A673 (cell line): Measurements from ENCODE around the gene PRG3. TPM values are rescaled to one million over a fixed set of nuclear protein-coding genes. Genes with fewer than 3 reads are reported as not detected.

Experiments used
- BruUV-seq: library from RNA; stranded (reverse); fragments of 400-500 nt; replicated peaks from 2 replicates; lab custom pipeline; 2021; lab: Mats Ljungman, UMichigan
- CTCF ChIA-PET: fragments of 300-600 bp; sonication (Branson Sonifier 250); formaldehyde crosslinking; loops from one replicate; lab custom pipeline; 2022; ENCODE audit warnings: antibody characterized with exemption; lab: Charles Lee
- POLR2A ChIA-PET: fragments of 300-600 bp; sonication (Branson Sonifier 250); formaldehyde crosslinking; loops from one replicate; lab custom pipeline; 2022; ENCODE audit warnings: antibody characterized with exemption; ENCODE audit not compliant: low non-redundant PET; lab: Charles Lee
- DNase-seq: peaks from one replicate; pipeline ENCODE4 v3.0.0-alpha.2; 2015; ENCODE audit warnings: low spot score
- H3K27ac ChIP-seq: fragments of 200-600 bp; sonication (generic); 2 replicates; pipeline ENCODE4 v1.5.1; 2016; ENCODE audit warnings: mixed run types, low read depth, mild to moderate bottlenecking, mixed read lengths, antibody characterized with exemption, low read length; ENCODE audit not compliant: poor library complexity, severe bottlenecking
- H3K27me3 ChIP-seq: fragments of 200-600 bp; sonication (generic); replicated peaks from 2 replicates; pipeline ENCODE4 v1.6.1; 2017; ENCODE audit warnings: mixed run types, low read depth, mild to moderate bottlenecking, mixed read lengths, antibody characterized with exemption, low read length; ENCODE audit not compliant: insufficient read depth, poor library complexity
- H3K36me3 ChIP-seq: fragments of 200-600 bp; sonication (generic); 2 replicates; pipeline ENCODE4 v1.6.1; 2016; ENCODE audit warnings: mixed run types, mild to moderate bottlenecking, mixed read lengths, antibody characterized with exemption, low read length; ENCODE audit not compliant: insufficient read depth, poor library complexity, severe bottlenecking
- H3K4me1 ChIP-seq: fragments of 200-600 bp; sonication (generic); 2 replicates; pipeline ENCODE4 v1.6.1; 2017; ENCODE audit warnings: mixed run types, mild to moderate bottlenecking, mixed read lengths, antibody characterized with exemption, low read length; ENCODE audit not compliant: insufficient read depth, poor library complexity, severe bottlenecking
- H3K4me3 ChIP-seq: fragments of 200-600 bp; sonication (generic); 2 replicates; pipeline ENCODE4 v1.5.1; 2016; ENCODE audit warnings: low read depth, mixed run types, mild to moderate bottlenecking, mixed read lengths, low read length; ENCODE audit not compliant: poor library complexity, severe bottlenecking
- H3K9me3 ChIP-seq: fragments of 200-600 bp; sonication (generic); 2 replicates; pipeline ENCODE4 v1.6.1; 2016; ENCODE audit warnings: mixed run types, low read depth, mild to moderate bottlenecking, mixed read lengths, antibody characterized with exemption, low read length; ENCODE audit not compliant: poor library complexity, severe bottlenecking
- CTCF ChIP-seq: fragments of 300-800, 200-600 bp; sonication (generic); conservative IDR thresholded peaks from 2 replicates; pipeline ENCODE4 v1.5.1; 2017; ENCODE audit warnings: low read depth, mild to moderate bottlenecking, antibody characterized with exemption, low read length, moderate library complexity, mixed read lengths
- EZH2 ChIP-seq: fragments of 200-600 bp; sonication (generic); IDR thresholded peaks from 2 replicates; pipeline ENCODE4 v1.6.1; 2017; ENCODE audit warnings: borderline replicate concordance, low read depth, mild to moderate bottlenecking, mixed read lengths, antibody characterized with exemption, low read length; ENCODE audit not compliant: poor library complexity, severe bottlenecking
- intact Hi-C: fragments of 100-400 bp; cut with micrococcal nuclease; formaldehyde crosslinking; loops from one replicate; pipeline ENCODE4 v1.10.0; 2022; ENCODE audit not compliant: unreplicated experiment
- total RNA-seq: library from RNA; stranded (reverse); gene quantifications from 2 replicates; pipeline ENCODE4 v1.2.3, GENCODE V29; 2021

PRG3 gene
- total RNA-seq, 1 experiment from 2014 or later = not detected

- ChIA-PET POLR2A (no interaction called here), CTCF (no interaction called here)
- H3K36me3 ChIP-seq = peaks cover 26% of the 10 kb centered on the region
- H3K9me3 ChIP-seq = no peaks in the 10 kb centered on the region
- DNase-seq = no peak
- peaks cover 5% of the 10 kb centered on the region for H3K4me1 ChIP-seq
- BruUV-seq = no TSS peak
- no peak overlapping the region for H3K27ac ChIP-seq
- H3K4me3 ChIP-seq = no peak overlapping the region
- TF ChIP-seq EZH2 (no peak), CTCF (no peak)
- intact Hi-C loops = no loop called here
- H3K27me3 ChIP-seq = no peaks in the 10 kb centered on the region
These were observed 38.2 kb upstream of the PRG3 start for GRCh38 chr11:57419146-57419545.

GRCh38 chr11:57418131-57418530 lies 37.2 kb upstream of the PRG3 start:
- Histone ChIP-seq H3K27ac (no peak overlapping the region), H3K27me3 (no peaks in the 10 kb centered on the region), H3K9me3 (no peaks in the 10 kb centered on the region), H3K4me1 (no peaks in the 10 kb centered on the region), H3K36me3 (peaks cover 26% of the 10 kb centered on the region), H3K4me3 (no peak overlapping the region)
- intact Hi-C loops = no loop called here
- ChIA-PET CTCF (interaction anchor here (0.6 kb wide), 1 partner anchor 14 kb away, joined by 4 read pairs; no protein-coding TSS in a partner anchor), POLR2A (no interaction called here)
- TF ChIP-seq CTCF (no peak), EZH2 (no peak)
- no peak for DNase-seq
- no TSS peak for BruUV-seq

- POLR2A ChIA-PET = no interaction called here
- CTCF ChIA-PET = no interaction called here
- H3K4me3 ChIP-seq = no peak overlapping the region
- H3K4me1 ChIP-seq = no peaks in the 10 kb centered on the region
- DNase-seq = no peak
- TF ChIP-seq EZH2 (no peak), CTCF (no peak)
- no TSS peak for BruUV-seq
- intact Hi-C loops = no loop called here
- no peaks in the 10 kb centered on the region for H3K27me3 ChIP-seq
- H3K9me3 ChIP-seq = no peaks in the 10 kb centered on the region
- H3K36me3 ChIP-seq = peaks cover 33% of the 10 kb centered on the region
- H3K27ac ChIP-seq = no peak overlapping the region
These were observed 36.1 kb upstream of the PRG3 start for GRCh38 chr11:57417056-57417455.
